Fibroblast of gingiva (primary cell): Measurements from ENCODE around the gene HDGF.

ENCODE experiments used
- DNase-seq: peaks from one replicate; pipeline ENCODE4 v3.0.0-alpha.2; 2011; ENCODE audit warnings: low read depth

HDGF gene

DNA sequence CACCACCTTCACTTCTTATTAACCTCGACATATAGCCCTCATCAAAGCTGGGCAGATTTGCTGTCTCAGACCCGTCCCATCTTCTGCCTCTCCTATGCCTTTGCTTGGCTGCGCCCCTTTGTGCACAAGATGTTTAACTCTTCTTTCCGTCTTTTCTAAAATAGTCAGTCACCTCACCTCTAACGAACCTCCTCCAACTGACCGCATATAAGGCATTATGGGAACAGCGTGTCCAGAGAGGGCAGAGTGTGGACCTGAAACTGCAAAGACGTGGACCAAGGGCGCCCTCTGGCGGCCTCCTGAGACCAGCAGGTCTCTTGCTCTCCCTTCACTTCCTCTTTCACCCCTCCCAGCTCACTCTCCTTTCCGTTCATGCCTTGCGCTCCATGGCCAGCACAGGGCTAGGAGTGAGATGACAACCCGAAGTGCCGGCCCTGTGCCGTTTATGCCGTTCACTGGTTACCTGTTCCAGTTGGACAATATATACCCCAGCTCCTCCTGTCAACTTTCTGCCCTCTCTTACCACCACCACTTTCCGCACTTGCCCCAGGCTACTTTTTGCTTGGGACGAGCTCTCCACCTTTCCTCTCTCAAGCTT, 25.7 kb downstream of the HDGF start:
- peak; percentile 82 for DNase-seq

DNA sequence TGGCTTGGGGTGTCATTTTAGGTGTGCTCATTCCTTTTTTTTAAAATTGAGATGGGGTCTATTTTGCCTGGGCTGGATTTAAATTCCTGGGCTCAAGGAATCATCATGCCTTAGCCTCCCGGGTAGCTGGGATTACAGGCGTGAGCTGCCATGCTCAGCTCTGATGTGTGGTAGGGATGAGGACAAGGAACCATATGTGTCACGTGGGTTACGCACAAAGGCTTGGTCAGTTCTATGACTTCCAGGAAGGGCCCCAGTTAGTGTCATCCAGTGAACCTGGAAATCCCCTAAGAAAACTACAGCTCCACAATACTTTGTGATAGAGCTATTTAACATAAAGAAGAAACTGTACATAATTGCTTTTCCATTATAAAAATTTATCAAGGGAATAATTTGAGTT, 29.9 kb downstream of the HDGF start:
- DNase-seq, result no peak

DNA sequence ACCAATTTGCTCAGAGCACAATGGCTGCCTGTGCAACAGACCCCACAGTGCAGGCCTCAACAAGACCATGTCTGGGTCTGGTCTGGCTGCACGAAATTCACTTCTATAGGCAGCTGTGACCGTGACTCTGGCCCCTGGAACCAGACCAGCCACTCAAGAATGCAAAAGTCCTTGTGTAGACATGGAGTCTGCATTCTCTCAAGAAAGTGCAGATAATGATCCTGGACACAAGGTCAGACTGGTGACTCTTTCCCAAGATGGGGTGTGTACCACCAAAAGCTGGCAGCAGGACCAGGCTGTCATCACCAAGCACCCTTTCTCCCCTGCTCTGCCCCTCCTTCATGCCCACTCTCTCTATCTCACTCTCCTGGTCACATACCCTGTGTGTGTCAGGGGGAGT, 30.3 kb downstream of the HDGF start:
- no peak for DNase-seq

DNA sequence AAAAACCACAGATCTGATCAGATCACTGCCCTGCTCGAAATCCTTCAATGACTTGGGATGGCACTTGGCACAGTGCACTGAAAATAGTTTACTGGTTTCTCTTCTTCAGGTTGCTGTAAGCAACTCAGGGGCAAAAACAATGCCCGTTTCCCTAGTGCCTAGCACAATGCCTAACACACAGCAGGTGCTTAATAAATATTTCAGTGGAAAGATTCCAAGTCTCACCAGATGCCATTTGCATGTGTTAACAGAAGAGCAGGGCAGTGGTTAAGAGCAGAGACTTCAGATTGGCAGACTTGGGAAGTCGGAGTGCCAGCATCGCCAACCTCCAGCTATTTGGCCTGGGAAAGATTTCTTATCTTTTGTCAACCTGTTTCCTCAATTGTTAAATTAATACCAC, 34.1 kb downstream of the HDGF start:
- no peak for DNase-seq

DNA sequence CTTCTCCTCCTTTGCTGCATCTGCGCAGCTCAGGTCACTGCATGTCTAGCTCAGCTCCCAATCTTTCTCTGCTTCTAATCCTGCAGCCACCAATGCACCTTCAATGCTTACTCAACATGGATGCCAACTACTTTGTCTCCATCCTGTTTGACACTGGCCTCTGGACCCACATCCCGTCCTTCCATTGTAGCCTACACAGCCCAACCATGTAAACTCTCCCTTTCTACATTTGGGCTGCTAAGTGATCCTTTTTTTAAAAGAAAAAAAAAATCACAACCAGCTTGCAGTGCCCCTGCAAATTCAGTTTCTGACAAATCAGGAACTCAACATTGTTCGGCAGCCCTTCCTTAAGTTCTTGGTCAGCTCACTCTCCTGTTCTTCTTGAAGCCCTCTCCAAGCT, 36.6 kb downstream of the HDGF start:
- no peak for DNase-seq

DNA sequence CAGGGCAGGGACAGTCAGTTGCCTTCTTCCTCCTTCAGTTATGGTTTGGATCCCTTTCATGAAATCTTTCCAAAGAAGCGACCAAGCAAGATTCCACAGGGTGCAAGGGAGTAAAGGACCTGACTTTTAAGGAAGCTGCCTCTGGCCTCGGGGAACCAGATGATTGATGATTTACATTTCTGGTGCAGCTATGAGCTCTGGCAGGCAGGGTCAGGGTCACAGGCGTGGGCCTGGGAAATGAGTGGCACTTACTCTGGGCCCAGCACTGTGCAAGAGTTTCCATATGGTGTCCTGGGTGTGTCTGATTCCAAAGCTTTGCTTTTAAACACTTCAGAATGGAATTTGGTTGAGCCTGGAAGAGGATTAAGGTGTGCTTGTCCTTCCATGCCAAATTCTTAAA, 38.8 kb downstream of the HDGF start:
- DNase-seq, result peak; percentile 23

DNA sequence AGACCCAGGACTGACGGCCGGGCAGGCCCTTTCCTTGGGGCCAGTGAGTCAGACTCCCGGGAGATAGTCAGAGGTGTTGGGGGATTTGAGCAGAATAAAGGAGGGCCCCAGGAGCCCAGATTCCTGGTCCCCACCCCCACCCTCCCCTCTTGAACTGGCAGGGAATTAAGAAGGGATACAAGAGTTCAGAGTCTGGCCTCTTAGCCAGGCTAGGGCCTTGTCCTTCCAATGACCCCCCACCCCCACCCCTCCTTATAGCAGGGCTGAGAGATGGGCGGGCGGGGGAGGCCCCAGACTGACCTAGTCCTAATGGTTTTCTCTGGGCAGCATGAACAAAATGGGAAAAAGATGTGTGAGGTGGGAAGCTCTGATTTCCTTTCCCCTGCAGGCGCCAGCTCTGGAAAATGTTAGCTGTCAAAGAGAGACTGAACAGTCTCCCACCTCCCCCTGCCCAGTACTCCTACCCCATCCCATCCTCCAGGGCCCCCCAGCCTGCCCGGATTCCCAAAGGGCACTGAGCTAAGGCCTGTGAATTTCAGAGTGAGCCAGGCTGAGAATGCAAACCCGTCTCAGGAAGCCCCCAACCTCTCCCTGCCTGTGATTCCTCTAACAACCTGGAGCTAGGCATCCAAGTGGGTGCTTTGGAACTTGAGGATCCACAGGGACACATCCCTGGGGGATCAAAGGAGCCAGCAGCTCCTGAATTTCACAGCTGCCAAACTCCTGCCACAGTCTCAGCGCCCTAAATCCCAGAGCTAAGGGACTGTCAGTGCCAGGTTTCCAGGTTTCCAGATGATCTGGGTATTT, 40.3 kb downstream of the HDGF start:
- DNase-seq, result no peak

DNA sequence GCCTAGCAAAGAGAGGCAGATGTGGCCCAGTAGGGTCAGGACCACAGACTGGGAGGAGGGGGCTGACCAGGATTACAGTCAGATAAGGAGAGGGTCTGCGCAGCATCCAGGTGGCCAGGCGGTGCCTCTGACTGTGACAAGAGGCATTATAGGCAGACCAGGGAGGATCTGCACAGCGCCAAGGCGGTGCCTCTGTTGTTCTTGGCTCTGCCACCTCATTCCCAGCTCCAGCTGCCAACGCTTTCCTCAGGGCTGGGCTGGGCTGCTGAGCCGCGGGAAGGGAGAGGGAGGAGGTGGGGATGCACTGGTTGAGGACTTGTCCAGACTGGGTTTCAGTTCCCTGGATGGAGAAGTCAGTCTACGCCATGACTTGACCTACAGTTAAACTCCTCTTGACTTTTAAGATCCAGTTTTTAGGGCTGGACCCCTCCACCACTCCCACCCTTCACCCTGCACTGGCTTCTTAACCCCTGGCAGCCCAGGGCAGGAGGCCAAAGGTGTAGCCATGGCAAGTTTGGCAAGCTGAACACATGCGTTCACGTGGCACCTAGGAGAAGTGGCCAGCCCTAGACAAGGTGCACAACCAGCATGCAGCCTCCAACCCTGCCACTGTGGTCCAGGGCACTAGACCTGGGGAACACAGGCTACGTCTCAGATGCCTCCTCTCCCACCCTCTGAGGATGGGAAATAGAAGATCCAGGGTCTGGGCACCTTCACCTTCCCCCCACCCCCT, 41.6 kb downstream of the HDGF start:
- peak; percentile 80 for DNase-seq

DNA sequence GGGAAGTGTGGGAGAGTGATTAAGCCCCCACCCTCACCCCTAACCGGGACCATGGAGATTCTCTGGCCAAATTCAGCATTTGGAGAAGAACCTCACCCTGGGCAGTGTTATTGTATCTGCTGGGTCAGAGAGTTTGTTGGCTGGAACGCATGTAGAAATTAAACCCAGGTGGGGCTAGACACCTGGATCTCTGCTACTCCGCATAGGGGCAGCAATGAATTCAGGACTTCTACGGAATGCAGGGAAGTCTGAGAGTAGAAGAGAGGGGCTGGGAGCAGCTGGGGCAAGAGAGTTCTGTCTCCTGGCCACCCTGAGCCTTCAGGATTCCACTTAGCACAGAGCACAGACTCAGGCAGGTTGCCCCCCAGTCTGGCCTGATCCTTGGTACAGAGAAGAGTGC, 42.4 kb downstream of the HDGF start:
- no peak for DNase-seq

DNA sequence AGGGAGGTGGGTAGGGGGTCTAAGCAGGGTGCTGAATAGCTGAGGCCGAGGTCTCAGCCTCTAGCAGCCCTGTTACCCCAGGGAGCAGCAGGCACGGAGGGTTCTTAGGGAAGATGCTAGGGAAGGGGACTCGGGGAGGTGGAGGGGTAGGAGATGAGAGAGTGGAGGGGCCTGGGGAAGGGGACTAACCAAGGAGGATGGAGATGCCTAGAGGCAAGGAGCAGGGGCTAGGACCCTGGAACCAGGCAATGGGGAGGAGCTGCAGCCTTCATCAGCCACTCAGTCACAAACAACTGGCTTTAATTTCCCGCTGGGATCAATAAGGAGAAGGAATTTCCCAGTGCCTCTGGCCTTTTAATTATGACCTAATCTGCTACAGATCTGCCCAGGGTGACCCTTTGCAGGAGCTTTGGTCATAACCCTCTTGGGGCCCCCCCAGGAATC, 43.2 kb downstream of the HDGF start:
- DNase-seq, result peak; percentile 40

DNA sequence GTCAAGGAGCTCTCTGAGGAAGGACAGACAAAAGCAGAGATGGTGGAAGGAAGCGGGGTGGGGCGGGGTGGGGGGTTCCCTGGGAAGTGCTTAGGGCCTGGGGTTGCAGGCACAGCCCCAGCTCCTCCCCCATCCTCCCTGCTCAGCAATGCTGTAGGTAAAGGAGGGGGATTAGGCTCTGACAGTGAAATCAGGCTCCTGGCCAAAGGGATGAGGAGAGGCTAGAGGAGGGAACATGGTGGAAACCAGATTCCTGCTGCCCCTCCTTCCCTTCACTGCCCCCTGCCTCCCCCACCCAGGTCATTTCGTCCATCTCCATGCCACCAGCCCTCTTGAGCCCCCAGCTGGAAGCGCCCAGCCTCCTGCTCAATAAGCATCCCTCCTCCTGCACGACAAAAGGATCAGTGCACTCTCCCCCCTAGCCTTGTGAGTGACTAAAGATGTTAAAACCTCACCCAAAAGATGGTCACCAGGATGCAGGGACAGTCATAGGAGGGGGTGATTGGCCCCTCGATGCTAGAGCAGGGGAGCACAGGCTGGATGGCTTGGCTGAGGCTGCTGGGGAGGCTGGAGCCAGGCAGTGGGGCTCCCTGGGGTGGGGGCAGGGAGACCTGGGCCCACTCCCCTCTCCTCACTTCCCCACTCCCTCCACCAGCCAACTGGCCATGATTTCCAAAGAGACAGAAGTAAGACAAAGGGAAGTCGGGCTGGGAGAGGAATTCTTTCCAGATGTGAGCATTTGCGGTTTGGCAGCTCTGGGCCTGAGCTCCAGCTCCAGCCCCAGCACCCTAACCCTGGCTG, 43.9 kb downstream of the HDGF start:
- peak; percentile 81 for DNase-seq

DNA sequence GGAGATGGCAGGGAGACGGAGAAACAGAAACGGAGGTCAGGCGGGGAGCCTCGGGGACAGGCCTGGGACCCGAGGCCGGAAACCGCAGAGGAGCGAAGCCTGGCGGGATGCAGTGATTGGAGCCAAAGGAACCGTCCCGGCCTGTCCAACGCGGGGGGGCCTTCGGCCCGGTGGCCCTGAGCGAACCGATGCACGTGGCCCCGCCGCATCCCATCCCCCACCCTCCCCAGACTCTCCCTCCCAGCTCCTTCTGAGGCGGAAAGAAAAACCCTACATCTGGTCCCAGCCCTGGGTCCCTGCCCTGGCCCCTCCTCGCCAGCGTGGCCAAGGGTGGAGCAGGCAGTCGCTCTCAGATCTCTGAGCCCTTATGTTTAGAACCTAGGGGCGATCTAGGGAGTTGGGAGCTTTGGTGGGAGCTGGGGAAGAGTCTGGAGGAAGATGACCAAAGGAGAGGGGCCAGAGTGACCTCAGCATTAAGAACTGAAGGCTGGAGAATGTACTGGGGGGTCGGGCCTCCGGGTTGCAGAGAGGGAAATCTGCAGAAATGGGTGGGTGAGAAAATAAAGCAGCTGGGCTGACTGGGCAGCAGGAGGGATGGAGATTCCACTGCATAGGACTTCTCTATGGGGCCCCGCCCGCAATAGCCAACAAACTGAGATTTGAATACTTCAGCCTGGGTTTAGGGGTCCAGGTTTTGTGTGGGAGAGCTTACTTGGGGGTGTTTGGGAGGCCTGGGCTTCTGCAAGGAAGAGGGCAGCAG, 44.6 kb downstream of the HDGF start:
- peak; percentile 92 for DNase-seq

DNA sequence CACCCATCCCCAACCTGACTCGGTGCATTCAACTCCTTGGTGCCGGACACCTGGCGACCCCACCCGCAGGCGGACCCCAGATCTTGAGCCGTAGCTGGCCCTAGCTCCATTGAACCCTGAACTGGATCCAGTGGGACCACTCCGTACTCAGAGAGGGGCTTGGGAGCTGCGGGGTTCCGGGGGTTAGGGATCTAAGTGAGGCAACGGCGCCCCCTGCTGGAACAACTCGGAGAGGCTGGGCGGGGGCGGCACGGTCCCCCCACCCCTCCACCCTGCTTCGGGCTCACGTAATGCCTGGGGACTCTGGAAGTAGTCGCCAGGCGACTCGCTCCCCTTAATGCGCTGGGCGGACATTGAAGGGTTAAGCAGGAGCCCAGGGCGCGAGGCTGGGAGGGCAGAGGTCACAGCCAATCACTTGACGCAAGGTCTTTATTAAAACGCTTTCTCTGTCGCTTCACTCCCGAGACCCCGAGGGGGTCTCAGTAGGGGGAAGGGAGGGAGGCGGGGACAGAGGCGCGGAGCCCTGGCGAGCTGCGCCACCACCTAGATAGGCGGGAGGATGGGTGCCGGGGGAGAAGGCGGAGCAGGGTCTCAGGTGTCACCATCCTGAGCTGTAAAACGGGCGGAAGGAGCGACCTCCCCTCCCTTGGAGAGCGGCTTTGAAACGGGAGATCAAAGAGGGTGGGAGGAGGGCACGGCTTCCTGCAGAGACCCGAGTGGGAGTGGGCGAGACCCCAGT, 45.4 kb downstream of the HDGF start:
- peak; percentile 69 for DNase-seq

DNA sequence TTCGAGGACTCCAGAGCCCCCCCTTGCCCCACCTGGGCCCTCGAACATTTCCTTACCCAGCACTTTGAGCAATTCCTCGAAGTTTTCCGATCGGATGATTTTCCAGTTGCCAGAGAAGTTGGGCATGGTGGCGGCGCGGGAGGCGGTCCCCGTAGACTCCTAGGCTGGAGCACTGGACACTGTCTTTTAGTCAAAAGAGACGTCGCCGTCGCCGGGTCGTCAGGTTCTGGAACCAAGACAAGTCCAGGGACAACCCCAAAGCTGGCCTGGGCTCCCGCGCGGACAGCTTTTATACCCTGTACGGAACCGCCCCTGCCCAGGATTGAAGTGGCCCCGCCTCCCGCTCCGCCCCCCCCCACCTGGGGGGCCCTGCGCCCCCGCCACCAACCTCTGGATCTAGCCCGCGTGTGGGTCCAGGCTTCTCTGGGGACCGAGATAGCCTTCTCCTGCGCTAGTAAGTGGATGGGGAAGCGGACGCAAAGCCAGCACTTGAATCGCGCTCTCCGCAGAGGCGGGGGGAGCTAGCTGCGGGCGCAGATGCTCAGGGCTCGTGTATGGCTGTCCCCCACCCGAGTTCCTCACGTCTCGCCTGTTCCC, 46.1 kb downstream of the HDGF start, which contains the start of gene CRABP2:
Gene CRABP2 (minus strand): TSS at position 263 of the 597 bp plus-strand sequence. CDS start 137 bp downstream, at position 126.
- peak; percentile 40 for DNase-seq

DNA sequence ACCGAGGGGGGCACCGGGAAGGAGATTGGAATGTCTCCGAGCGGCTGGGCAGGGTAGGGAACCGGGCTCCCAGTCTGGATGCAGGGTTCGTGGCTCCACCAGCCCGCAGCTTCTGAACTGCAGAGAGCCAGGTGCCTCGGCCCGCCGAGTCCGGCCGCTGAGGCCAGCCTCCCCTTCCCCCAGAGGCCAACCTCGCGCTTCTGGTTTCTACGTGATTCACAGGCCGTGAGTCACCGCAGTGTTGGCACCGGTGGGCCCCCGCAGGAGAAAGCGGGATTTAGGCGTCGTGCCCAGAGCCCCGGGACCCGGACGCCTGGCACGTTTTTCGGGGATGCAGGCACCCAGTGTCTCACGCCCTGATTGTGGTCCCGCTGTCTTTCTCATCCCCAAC, 46.5 kb downstream of the HDGF start:
- DNase-seq, result peak; percentile 50

DNA sequence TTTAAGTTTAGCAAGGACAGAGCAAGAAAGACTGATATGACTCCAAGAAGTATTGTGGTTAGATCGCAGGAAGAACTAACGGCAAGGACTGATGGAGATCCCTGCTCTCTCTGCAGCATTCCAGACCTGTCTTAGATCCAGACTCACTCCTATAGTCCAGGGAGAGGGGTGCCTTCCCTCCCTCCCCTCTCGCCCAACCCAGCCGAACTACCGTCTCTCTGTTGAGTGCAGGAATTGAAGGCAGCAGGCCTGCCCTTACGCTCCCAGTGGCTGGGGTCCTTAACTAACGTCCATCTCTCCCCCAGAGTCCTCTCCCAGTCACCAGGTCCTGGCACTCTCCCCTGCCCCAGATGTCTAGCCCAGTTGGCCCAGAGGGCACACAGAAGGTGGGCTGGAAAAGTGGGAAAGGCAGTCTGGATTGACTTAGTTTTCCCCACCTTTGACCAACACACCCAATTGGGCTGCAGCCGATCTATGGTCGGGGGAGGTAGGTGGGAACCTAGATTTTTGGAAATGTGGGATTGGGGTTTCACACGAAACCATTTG, 47.2 kb downstream of the HDGF start:
- DNase-seq, result no peak

DNA sequence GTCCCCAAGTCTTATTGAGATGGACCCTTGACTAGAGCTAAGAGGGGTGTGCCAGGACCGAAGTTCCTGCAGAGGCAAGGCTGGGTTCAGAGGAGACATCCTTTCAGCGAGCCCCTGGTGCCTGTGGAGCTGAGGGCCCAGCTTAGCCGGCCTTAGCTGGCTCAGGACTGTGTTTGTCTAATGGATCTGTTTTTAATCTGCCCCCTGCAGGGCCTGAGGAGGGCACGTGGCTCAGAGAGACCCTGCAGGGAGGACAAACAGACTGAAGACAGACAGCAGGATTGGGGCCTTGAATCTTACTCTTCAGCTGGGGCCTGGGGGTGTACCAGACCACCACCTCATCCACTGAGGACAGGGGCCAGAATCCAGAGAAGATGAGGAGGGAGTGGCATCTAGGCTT, 47.7 kb downstream of the HDGF start:
- DNase-seq, result no peak

DNA sequence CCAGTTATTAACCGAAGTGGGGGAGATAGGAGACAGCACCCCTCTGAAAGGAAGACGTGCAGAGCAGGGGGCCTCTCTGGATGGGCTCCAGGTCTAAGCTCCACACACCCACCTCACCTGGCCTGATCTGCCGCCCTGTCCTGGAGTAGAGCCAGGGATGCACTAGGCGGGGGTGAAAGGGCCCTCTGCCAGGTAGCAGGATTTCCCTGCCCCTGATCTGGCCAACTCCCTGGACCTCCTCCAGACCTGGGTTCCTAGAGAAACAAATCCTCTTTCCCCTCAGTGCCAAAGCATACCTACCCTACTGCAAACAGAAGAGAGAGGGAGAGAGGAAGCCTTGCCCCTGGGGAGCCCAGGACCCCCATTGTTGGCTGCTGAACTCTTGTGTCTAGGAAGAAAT, 48.1 kb downstream of the HDGF start:
- DNase-seq, result no peak

DNA sequence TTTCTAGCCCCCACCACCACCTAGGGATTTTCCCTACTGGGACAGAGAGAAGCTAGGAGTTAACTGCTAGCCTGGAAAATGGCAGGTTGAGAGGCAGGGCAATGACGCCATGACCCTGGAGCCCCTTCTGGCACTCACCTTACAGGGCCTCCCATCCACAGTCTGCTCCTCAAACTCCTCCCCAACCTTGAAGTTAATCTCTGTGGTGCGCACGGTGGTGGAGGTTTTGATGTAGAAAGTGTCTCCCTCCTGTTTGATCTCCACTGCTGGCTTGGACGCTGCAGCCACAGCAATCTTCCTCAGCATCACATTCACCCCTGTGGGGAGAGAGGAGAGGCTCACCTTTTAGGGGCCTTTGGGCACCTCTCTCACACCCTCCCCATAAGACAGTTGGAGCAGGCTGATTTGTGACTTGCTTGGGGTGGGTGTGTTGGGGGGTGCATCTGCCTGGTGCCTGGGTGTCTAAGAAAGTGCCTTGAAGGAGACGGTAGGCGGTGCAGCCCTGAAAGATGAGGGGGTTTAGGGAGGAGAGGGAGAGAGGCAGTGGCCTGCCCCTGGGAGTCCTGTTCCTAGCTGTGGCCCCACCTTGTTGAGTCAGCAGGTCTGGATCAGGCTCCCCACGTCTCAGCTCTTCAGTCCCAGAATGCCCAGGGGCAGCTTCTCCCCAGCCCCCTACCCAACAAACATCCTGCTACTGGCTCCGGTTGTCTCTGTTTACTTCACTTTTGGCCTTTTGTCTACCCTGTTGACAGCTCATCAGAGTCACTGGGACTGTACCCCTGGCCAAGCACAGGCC, 50.5 kb downstream of the HDGF start:
- no peak for DNase-seq
